Measurements from ENCODE around the gene PRKN.

DNA sequence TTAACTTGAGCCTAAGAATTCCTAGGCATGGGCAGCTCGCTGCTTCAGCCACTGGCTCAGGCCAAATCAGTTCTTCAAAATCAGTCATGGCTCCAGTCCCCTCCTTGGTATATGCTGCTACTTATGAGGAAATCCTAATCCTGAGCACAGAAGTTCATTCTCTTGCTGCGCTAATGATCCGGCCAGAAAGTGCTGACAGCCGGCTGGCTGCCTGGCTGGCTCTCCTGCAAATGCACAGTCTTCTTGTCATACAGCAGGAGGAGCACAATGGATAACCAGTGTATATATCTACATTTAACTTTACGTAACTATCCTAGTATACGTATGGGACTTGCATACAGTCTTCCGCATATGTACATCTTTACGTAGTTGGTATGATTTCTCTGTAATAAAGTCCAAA, 500.8 kb downstream of the PRKN start:
- TF ChIP-seq, protein P1, sequence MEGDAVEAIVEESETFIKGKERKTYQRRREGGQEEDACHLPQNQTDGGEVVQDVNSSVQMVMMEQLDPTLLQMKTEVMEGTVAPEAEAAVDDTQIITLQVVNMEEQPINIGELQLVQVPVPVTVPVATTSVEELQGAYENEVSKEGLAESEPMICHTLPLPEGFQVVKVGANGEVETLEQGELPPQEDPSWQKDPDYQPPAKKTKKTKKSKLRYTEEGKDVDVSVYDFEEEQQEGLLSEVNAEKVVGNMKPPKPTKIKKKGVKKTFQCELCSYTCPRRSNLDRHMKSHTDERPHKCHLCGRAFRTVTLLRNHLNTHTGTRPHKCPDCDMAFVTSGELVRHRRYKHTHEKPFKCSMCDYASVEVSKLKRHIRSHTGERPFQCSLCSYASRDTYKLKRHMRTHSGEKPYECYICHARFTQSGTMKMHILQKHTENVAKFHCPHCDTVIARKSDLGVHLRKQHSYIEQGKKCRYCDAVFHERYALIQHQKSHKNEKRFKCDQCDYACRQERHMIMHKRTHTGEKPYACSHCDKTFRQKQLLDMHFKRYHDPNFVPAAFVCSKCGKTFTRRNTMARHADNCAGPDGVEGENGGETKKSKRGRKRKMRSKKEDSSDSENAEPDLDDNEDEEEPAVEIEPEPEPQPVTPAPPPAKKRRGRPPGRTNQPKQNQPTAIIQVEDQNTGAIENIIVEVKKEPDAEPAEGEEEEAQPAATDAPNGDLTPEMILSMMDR (IDR thresholded peaks at IDR 0.05; ENCODE audit: insufficient read depth, low read length), result no peak
- no peak for TF ChIP-seq POLR2AphosphoS5 (IDR thresholded peaks at IDR 0.05; ENCODE audit: low read depth)
